ENCODE data around the gene PHACTR3.

PHACTR3 gene

DNA sequence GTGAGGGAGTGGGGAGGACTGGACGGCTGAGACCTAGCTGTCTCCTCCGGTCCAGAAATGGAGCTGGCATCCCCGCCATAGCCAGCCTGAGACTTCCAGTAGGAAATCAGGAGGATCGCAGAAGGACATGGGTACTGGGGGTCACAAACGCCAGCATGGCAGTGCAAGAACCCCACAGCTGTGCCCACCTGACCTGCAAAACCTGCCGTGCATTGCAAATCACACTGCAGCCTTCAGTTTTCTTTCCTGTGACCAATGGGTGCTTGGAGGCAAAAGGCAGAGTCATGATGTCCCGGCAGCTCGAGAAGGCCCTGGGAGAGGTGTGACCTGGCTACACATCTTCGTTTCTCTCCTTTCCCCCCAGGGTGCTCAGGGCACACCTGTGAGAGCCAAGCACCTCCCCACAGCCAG lies 23.3 kb upstream of the PHACTR3 start:
- H3K4me1 ChIP-seq (ENCODE audit: low read length) = no peaks in the 10 kb centered on the region
- no peak overlapping the region for H2AFZ ChIP-seq (ENCODE audit: low read length)
- H3K36me3 ChIP-seq (replicated peaks; ENCODE audit: insufficient read depth, low read length) = no peaks in the 10 kb centered on the region
- H3K9me3 ChIP-seq (replicated peaks; ENCODE audit: insufficient read depth, low read length) = no peaks in the 10 kb centered on the region
- no peak overlapping the region for H3K4me3 ChIP-seq (ENCODE audit: low read length)
- H3K9me2 ChIP-seq (replicated peaks; ENCODE audit: insufficient read depth, low read length) = no peaks in the 10 kb centered on the region
- no peak overlapping the region for H3K9ac ChIP-seq (ENCODE audit: low read length)
- H3K27me3 ChIP-seq (replicated peaks; ENCODE audit: insufficient read depth, low read length) = peaks cover 94% of the 10 kb centered on the region
- H3K79me2 ChIP-seq (ENCODE audit: low read length) = no peaks in the 10 kb centered on the region
- TF ChIP-seq EZH2 (optimal IDR thresholded peaks at IDR 0.05; ENCODE audit: low read depth, low read length) = no peak
- TF ChIP-seq EZH2phosphoT487 (IDR thresholded peaks at IDR 0.05; ENCODE audit: low read length) = no peak
- TF ChIP-seq, protein P1, sequence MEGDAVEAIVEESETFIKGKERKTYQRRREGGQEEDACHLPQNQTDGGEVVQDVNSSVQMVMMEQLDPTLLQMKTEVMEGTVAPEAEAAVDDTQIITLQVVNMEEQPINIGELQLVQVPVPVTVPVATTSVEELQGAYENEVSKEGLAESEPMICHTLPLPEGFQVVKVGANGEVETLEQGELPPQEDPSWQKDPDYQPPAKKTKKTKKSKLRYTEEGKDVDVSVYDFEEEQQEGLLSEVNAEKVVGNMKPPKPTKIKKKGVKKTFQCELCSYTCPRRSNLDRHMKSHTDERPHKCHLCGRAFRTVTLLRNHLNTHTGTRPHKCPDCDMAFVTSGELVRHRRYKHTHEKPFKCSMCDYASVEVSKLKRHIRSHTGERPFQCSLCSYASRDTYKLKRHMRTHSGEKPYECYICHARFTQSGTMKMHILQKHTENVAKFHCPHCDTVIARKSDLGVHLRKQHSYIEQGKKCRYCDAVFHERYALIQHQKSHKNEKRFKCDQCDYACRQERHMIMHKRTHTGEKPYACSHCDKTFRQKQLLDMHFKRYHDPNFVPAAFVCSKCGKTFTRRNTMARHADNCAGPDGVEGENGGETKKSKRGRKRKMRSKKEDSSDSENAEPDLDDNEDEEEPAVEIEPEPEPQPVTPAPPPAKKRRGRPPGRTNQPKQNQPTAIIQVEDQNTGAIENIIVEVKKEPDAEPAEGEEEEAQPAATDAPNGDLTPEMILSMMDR (IDR thresholded peaks at IDR 0.05; ENCODE audit: low read length) = no peak
- no peak for DNase-seq
- no peaks in the 10 kb centered on the region for H4K20me1 ChIP-seq (ENCODE audit: insufficient read depth, low read length)
- H3K4me2 ChIP-seq (ENCODE audit: low read depth, low read length) = no peak overlapping the region
- no peak overlapping the region for H3K27ac ChIP-seq (ENCODE audit: low read length)
- no peaks in the 10 kb centered on the region for H3F3A ChIP-seq (ENCODE audit: insufficient read depth, low read length)

DNA sequence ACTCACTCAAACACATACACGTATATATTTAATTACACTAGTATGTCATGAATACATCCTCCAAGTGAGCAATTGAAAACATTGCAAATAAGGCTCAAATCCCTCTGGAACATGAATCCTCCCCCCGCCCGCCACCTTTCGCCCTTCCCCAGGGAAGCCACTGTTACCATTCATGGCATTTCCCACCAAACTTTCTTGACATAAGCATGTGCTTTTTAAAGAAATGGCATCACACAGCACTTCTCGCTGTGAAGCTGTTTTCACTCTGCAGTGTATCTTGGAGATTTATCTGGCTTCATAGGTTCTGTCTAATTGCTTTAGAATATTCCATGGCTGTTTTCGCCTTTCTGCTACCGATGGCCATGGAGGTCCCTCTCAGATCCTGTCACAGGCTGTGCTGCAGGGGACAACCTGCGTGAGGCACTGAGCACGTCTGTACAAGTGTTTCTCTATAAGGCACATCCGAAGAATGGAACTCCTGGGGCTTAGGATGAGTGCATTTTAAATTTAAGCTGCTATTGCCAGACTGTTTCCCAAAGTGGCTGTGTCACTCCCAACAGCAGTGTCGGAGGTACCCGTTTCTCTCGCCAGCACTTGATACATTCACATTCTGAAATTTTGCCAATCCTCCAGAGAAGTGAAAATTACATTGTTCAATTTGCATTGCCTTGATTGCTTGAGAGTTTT lies 22.2 kb upstream of the PHACTR3 start:
- Histone ChIP-seq H3K36me3 (replicated peaks; ENCODE audit: insufficient read depth, low read length) (no peaks in the 10 kb centered on the region), H4K20me1 (ENCODE audit: insufficient read depth, low read length) (no peaks in the 10 kb centered on the region), H3K9me3 (replicated peaks; ENCODE audit: insufficient read depth, low read length) (no peaks in the 10 kb centered on the region), H3K9ac (ENCODE audit: low read length) (no peak overlapping the region), H3K9me2 (replicated peaks; ENCODE audit: insufficient read depth, low read length) (no peaks in the 10 kb centered on the region), H3F3A (ENCODE audit: insufficient read depth, low read length) (no peaks in the 10 kb centered on the region), H3K79me2 (ENCODE audit: low read length) (no peaks in the 10 kb centered on the region), H3K27ac (ENCODE audit: low read length) (no peak overlapping the region), H2AFZ (ENCODE audit: low read length) (no peak overlapping the region), H3K4me1 (ENCODE audit: low read length) (no peaks in the 10 kb centered on the region), H3K4me2 (ENCODE audit: low read depth, low read length) (no peak overlapping the region), H3K27me3 (replicated peaks; ENCODE audit: insufficient read depth, low read length) (peaks cover 94% of the 10 kb centered on the region), H3K4me3 (ENCODE audit: low read length) (no peak overlapping the region)
- TF ChIP-seq EZH2 (optimal IDR thresholded peaks at IDR 0.05; ENCODE audit: low read depth, low read length) = no peak
- DNase-seq = no peak

DNA sequence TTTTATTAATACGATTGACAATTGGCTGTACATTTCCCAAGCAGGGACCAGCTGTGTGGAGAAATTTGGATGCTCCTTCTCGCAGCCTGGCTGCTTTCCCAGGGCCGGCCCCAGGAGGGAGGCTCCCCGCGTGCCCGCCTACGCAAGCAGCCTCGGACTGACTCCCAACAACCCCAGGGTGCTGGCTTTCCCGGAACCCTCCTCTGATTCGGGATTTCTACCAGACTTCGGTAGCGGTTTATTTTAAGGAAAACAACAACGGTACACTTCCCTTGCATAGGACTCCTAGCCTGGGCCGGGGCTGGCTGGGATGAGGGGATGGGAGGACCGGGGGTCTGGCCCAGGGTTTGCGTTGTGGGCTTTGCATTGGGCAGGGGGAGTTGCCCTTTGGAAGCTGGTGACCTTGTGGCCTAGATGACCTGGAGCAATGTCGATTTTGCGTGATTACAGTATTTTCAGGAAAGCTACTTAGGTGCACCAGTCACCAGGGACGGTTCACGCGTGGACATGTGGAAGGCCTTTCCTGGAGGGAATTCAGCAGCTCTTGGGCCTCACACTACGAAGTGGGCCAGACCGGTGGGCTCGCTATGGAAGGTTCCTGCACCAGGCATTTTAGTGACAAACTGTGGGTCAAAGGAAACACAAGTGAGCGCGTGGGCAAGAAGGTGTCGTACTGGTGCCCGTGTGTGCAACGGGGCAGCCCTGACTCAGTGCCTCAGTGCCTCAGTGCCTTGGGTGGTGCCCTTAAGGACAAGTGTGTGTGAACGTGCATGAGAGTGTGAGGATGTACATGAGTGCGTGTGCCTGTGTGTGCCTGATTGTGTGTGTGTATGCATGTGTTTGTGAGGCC lies 20.7 kb upstream of the PHACTR3 start:
- Histone ChIP-seq H3F3A (ENCODE audit: insufficient read depth, low read length) (no peaks in the 10 kb centered on the region), H3K9me2 (replicated peaks; ENCODE audit: insufficient read depth, low read length) (no peaks in the 10 kb centered on the region), H3K27me3 (replicated peaks; ENCODE audit: insufficient read depth, low read length) (peaks cover 95% of the 10 kb centered on the region), H3K36me3 (replicated peaks; ENCODE audit: insufficient read depth, low read length) (no peaks in the 10 kb centered on the region), H3K9me3 (replicated peaks; ENCODE audit: insufficient read depth, low read length) (no peaks in the 10 kb centered on the region), H2AFZ (ENCODE audit: low read length) (no peak overlapping the region), H3K27ac (ENCODE audit: low read length) (no peak overlapping the region), H3K4me2 (ENCODE audit: low read depth, low read length) (no peak overlapping the region), H3K4me1 (ENCODE audit: low read length) (no peaks in the 10 kb centered on the region), H3K4me3 (ENCODE audit: low read length) (no peak overlapping the region), H3K9ac (ENCODE audit: low read length) (no peak overlapping the region), H3K79me2 (ENCODE audit: low read length) (no peaks in the 10 kb centered on the region), H4K20me1 (ENCODE audit: insufficient read depth, low read length) (no peaks in the 10 kb centered on the region)
- DNase-seq = no peak
- TF ChIP-seq EZH2 (optimal IDR thresholded peaks at IDR 0.05; ENCODE audit: low read depth, low read length) (no peak), EZH2phosphoT487 (IDR thresholded peaks at IDR 0.05; ENCODE audit: low read length) (no peak)
- TF ChIP-seq, protein P1 (IDR thresholded peaks at IDR 0.05; ENCODE audit: low read length) = no peak

All from MM.1S (cell line).